LNCaP clone FGC (cell line): ENCODE data around the gene BET1L.
"Not testable (repeated sequence)": the region's sequence is repeated elsewhere in the genome, so short reads cannot be mapped to it uniquely, and the experiment has no call there.

ENCODE experiments used
- DNase-seq: peaks from one replicate; pipeline ENCODE4 v3.0.0-alpha.2; 2011; ENCODE audit warnings: low read depth
- H3K4me3 ChIP-seq: 2 replicates; pipeline ENCODE4 v1.5.1; 2011; ENCODE audit warnings: mild to moderate bottlenecking, low read depth, low read length, control low read depth
- TF ChIP-seq, protein P1 (sequence below): IDR thresholded peaks from 2 replicates; pipeline ENCODE4 v1.5.1; 2012; ENCODE audit warnings: mild to moderate bottlenecking; ENCODE audit not compliant: control insufficient read depth, insufficient read depth; ENCODE audit errors: extremely low read depth

Gene BET1L

DNA sequence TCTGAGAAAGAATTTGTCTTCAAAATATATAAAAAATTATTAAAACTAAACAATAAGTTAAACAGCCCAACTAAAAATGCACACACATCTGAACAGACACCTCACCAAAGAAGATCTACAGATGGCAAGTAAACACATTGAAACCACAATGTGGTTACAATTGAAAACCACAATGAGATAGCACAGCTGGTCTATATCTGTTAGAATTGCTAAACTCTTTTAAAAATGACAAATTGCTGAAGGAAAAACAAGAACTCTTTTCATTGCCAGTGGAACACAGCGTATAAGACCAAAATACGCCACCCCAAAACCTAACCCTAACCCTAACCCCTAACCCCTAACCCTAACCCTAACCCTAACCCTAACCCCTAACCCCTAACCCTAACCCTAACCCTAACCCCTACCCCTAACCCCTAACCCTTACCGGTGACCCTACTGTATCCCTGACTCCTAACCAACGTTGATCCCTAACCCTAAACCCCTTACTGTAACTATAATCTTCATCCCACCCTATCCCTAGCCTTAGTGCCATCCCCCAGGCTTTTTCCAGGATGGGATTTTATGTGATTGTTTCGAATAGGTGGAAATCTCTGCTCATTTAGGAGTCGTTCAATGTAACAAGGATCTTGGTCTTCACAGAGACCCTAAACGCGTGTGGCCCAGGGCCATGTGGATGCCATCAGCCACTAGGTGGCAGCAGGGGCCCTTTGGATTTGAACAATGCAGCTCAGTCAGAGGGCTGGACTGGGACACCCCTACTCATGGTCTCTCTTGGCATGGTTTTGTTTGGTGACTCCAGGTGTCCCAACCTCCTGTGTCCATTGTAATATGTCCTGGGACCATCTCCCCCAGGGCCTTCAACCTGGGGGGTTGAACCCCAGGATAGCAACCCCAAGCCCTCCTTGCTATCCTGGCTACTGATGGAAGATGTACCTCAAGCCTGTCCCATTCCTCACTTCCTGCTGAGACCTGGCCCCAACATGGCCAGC lies 15.4 kb downstream of the BET1L start:
- H3K4me3 ChIP-seq, DNase-seq: not testable (repeated sequence)
- TF ChIP-seq, protein P1, sequence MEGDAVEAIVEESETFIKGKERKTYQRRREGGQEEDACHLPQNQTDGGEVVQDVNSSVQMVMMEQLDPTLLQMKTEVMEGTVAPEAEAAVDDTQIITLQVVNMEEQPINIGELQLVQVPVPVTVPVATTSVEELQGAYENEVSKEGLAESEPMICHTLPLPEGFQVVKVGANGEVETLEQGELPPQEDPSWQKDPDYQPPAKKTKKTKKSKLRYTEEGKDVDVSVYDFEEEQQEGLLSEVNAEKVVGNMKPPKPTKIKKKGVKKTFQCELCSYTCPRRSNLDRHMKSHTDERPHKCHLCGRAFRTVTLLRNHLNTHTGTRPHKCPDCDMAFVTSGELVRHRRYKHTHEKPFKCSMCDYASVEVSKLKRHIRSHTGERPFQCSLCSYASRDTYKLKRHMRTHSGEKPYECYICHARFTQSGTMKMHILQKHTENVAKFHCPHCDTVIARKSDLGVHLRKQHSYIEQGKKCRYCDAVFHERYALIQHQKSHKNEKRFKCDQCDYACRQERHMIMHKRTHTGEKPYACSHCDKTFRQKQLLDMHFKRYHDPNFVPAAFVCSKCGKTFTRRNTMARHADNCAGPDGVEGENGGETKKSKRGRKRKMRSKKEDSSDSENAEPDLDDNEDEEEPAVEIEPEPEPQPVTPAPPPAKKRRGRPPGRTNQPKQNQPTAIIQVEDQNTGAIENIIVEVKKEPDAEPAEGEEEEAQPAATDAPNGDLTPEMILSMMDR = peak; percentile 28; the same call in 1 of the 2 replicates

DNA sequence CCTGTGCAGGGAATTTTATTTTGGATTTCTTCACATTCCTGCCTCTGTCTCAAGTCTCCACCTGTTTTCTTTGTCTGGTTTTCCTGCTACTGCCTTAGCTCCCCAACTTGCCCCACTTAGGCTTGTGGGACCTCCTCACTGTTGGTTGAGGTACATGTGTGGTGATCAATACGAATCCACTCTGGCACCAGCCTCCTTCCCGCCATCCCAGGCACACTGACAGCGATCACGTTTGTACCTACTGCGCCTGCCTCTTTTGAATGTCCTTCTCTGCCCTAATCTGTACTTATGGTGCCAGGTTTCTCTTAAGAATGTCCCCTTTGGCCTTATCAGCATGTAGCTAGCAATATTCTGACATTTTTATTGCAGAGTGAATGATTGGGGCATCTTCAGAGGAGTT lies 16.7 kb downstream of the BET1L start:
- DNase-seq, H3K4me3 ChIP-seq: not testable (repeated sequence)

DNA sequence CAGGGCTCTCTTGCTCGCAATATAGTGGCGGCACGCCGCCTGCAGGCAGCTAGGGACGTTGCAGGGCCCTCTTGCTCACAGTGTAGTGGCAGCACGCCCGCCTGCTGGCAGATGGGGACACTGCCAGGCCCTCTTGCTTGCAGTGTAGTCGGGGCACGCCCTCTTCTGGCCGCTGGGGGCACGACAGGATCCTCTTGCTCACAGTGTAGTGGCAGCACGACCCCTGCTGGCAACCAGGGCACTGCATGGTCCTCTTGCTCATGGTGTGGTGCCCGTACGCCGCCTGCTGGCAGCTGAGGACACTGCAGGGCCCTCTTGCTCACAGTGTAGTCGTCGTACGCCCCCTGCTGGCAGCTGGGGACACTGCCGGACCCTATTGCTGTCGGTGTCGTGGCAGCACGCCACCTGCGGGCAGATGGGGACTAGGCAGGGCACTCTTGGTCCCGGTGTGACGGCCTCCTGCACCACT lies 17.3 kb downstream of the BET1L start:
- not testable (repeated sequence) for H3K4me3 ChIP-seq, DNase-seq

DNA sequence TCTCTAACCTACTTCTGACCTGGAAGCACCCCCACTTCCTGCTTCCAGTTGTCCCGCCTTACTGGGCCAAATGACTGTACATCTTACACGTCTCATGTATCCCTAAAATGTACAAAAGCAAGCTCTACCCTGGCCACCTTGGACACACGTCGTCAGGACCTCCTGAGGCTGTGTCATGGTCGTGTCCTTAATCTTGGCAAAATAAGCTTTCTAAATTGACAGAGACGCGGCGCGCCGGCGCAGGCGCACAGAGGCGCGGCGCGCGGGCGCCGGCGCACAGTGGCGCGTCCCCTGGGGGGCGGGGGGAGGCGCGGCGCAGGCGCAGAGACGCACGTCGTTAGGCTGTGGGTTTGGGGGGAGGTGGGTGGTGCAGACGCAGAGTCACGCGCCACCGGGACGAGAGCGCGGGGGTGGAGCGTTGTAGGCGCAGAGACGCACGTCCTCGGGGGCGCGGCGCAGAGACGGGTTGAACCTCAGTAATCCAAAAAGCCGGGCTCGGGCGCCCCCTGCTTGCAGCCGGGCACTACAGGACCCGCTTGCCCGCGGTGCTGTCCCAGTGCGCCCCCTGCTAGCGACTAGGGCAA lies 17.9 kb downstream of the BET1L start:
- DNase-seq, H3K4me3 ChIP-seq: not testable (repeated sequence)

More for the DNA sequence above, 17.3 kb downstream of the BET1L start:
- TF ChIP-seq, protein P1 = peak; percentile 30

DNA sequence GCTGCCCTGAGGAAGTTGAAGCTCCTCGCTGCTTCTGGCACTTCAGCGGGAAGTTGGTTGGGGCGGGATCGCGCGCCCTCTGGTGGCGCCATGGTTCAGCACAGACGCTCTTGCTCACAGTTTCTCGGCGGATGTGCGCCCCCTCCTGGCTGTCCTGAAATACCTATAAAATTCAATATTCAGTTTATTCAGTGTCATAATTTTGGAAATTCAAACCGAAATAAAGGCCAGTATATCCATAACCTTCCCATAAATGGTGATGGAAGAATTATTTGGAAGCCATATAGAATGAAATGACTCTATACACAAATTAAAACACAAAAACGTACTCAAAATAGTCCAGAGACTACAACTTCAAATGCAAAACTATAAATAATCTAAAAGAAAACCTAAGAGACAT lies 27.0 kb downstream of the BET1L start:
- not testable (repeated sequence) for H3K4me3 ChIP-seq, DNase-seq
